NCI-H524 (cell line): ENCODE measurements around the gene CHD5.
"Not testable (repeated sequence)": the region's sequence is repeated elsewhere in the genome, so short reads cannot be mapped to it uniquely, and the experiment has no call there.

Source experiments
- DNase-seq, 2 experiments: peaks; one replicate each; lab custom pipeline; 2025; lab: John Stamatoyannopoulos, UW

CHD5 gene

GRCh38 chr1:6180268-6180706 is at the start of gene CHD5:
Gene CHD5, minus strand, starts transcription at chr1:6180321. Its CDS starts 298 bp downstream, at chr1:6180023.
- peak; percentile 49 to 66 for DNase-seq

- no peak for DNase-seq
Measured at GRCh38 chr1:6225651-6226050, 45.5 kb upstream of the CHD5 start.

- no peak for DNase-seq
Measured at GRCh38 chr1:6224718-6225117, 44.6 kb upstream of the CHD5 start.

- DNase-seq, result no peak
Measured at GRCh38 chr1:6223617-6224016, 43.5 kb upstream of the CHD5 start.

- no peak for DNase-seq
Measured at GRCh38 chr1:6222636-6223035, 42.5 kb upstream of the CHD5 start.

- DNase-seq, result no peak
Measured at GRCh38 chr1:6221210-6221784, 41.2 kb upstream of the CHD5 start.

- peak in 1 of 2 experiments; percentile 38 for DNase-seq
Measured at GRCh38 chr1:6220236-6220635, 40.1 kb upstream of the CHD5 start.

GRCh38 chr1:6219641-6220040 is 39.5 kb upstream of the CHD5 start:
- DNase-seq, result not testable (repeated sequence)

GRCh38 chr1:6218375-6219164 is 38.4 kb upstream of the CHD5 start:
- no peak for DNase-seq

GRCh38 chr1:6212193-6212959 is 32.3 kb upstream of the CHD5 start:
- DNase-seq, result no peak

GRCh38 chr1:6211731-6212130 is 31.6 kb upstream of the CHD5 start:
- DNase-seq, result no peak

GRCh38 chr1:6210591-6211355 is 30.7 kb upstream of the CHD5 start:
- no peak for DNase-seq

- DNase-seq, result no peak
Measured at GRCh38 chr1:6209661-6210580, 29.8 kb upstream of the CHD5 start.

- no peak for DNase-seq
Measured at GRCh38 chr1:6208723-6209660, 28.9 kb upstream of the CHD5 start.

- DNase-seq, result no peak
Measured at GRCh38 chr1:6207921-6208320, 27.8 kb upstream of the CHD5 start.

GRCh38 chr1:6207075-6207885 is 27.2 kb upstream of the CHD5 start:
- DNase-seq, result no peak

GRCh38 chr1:6206520-6206855 is 26.4 kb upstream of the CHD5 start:
- no peak for DNase-seq

- peak in 1 of 2 experiments; percentile 60 for DNase-seq
Measured at GRCh38 chr1:6205849-6206519, 25.9 kb upstream of the CHD5 start, which contains the start of gene RNF207. Gene RNF207, plus strand, starts transcription at chr1:6206119. Its CDS starts 417 bp downstream, at chr1:6206536.
